GM23248 (cell line): Measurements from ENCODE around the gene THAP4. TPM values are rescaled to one million over a fixed set of nuclear protein-coding genes. Genes with fewer than 3 reads are reported as not detected.

Experiments used
- DNase-seq: peaks from one replicate; pipeline ENCODE4 v3.0.0-alpha.2; 2015
- H2AFZ ChIP-seq: fragments of 200-600 bp; sonication (generic); 2 replicates; pipeline ENCODE4 v1.6.1; 2016; ENCODE audit warnings: antibody characterized with exemption
- H3F3A ChIP-seq: fragments of 200-600 bp; sonication (generic); 2 replicates; pipeline ENCODE4 v1.6.1; 2016; ENCODE audit warnings: mild to moderate bottlenecking, antibody characterized with exemption, mixed run types; ENCODE audit not compliant: insufficient read depth
- H3K27ac ChIP-seq: fragments of 200-600 bp; sonication (generic); 2 replicates; pipeline ENCODE4 v1.5.1; 2016; ENCODE audit warnings: mild to moderate bottlenecking
- H3K27me3 ChIP-seq: fragments of 200-600 bp; sonication (generic); replicated peaks from 2 replicates; pipeline ENCODE4 v1.6.1; 2016; ENCODE audit warnings: mild to moderate bottlenecking; ENCODE audit not compliant: insufficient read depth
- H3K36me3 ChIP-seq: fragments of 200-600 bp; sonication (generic); 2 replicates; pipeline ENCODE4 v1.6.1; 2016; ENCODE audit warnings: low read depth, mild to moderate bottlenecking
- H3K4me1 ChIP-seq: fragments of 200-600 bp; sonication (generic); 2 replicates; pipeline ENCODE4 v1.6.1; 2016; ENCODE audit warnings: mild to moderate bottlenecking; ENCODE audit not compliant: insufficient read depth
- H3K4me2 ChIP-seq: fragments of 200-600 bp; sonication (generic); one replicate; pipeline ENCODE4 v1.6.1; 2016; ENCODE audit warnings: mild to moderate bottlenecking; ENCODE audit not compliant: unreplicated experiment
- H3K4me3 ChIP-seq: fragments of 200-600 bp; sonication (generic); 2 replicates; pipeline ENCODE4 v1.5.1; 2016; ENCODE audit warnings: mild to moderate bottlenecking
- H3K79me2 ChIP-seq: fragments of 200-600 bp; sonication (generic); 2 replicates; pipeline ENCODE4 v1.6.1; 2016; ENCODE audit warnings: mild to moderate bottlenecking; ENCODE audit not compliant: insufficient read depth
- H3K9ac ChIP-seq: fragments of 200-600 bp; sonication (generic); 2 replicates; pipeline ENCODE4 v1.6.1; 2016; ENCODE audit warnings: mild to moderate bottlenecking
- H3K9me2 ChIP-seq: fragments of 200-600 bp; sonication (generic); 2 replicates; pipeline ENCODE4 v1.6.1; 2016; ENCODE audit warnings: mixed run types, mild to moderate bottlenecking, moderate library complexity; ENCODE audit not compliant: insufficient read depth
- H3K9me3 ChIP-seq: fragments of 200-600 bp; sonication (generic); one replicate; pipeline ENCODE4 v1.6.1; 2017; ENCODE audit warnings: low read depth
- H4K20me1 ChIP-seq: fragments of 200-600 bp; sonication (generic); 2 replicates; pipeline ENCODE4 v1.6.0; 2016; ENCODE audit not compliant: insufficient read depth
- EZH2 ChIP-seq: fragments of 200-600 bp; sonication (generic); IDR thresholded peaks from 2 replicates; pipeline ENCODE4 v1.6.1; 2018; ENCODE audit warnings: antibody characterized with exemption, mild to moderate bottlenecking; ENCODE audit not compliant: insufficient read depth, poor library complexity, severe bottlenecking
- EZH2phosphoT487 ChIP-seq: fragments of 200-600 bp; sonication (generic); IDR thresholded peaks from 2 replicates; pipeline ENCODE4 v1.6.1; 2018; ENCODE audit warnings: antibody characterized with exemption, moderate library complexity, mild to moderate bottlenecking, low read depth; ENCODE audit not compliant: insufficient read depth
- WGBS, 2 experiments: methylation state at CpG; one replicate each; pipeline ENCODE4 v1.1.6; 2015 to 2017; ENCODE audit warnings: low lambda C conversion rate in 2 of 2, low coverage in 1 of 2; ENCODE audit errors: missing lambda C conversion rate in 2 of 2; 5-methylcytosine and 5-hydroxymethylcytosine counted together
- in situ Hi-C: fragments of 300-500 bp; cut with MboI; formaldehyde crosslinking; loops from 2 replicates; pipeline ENCODE4 v1.15.0; 2020
- polyA plus RNA-seq: library from polyadenylated mRNA; unstranded; fragments of >200 nt; fragmentation: Nextera tagmentation; extraction: Ambion mirVana; gene quantifications from 2 replicates; pipeline ENCODE4 v1.2.1, GENCODE V29; 2016
- total RNA-seq: library from RNA; depleted of rRNA; stranded (reverse); fragments of >200 nt; shearing (Covaris generic); gene quantifications from 2 replicates; pipeline ENCODE4 v1.2.3, GENCODE V29; 2014

Gene THAP4
- total and polyA plus RNA-seq, 2 experiments from 2014 or later, result 46.4 to 53.4 TPM

DNA sequence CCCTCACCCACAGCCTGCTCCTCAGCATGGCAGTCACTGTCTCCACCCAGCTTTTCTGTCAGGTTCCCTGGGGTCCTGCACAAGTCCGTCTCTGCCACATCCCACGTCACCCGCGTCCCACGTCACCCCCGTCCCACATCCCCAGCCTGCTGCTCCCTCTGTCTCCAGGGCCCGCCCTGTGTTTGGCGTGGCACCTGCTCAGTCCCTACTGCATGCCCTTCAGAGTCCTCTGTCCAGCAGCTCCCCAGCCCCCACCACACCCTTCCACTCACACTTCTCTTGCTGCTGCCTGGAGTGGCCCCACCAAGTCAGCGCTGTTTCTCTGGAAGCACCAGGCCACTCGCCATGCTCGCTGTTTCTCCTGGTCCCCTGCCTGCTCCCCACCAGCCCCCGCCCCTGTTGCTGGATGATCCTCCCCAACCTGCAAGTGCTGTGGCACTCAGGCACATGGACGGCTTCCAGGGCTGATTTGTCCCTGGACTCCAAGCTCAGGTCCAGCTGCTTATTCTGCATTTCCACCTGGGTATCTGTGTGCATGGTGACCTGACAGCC lies 19.3 kb upstream of the THAP4 start:
- Histone ChIP-seq H3K4me1 (no peaks in the 10 kb centered on the region), H3F3A (no peaks in the 10 kb centered on the region), H3K79me2 (peaks cover 17% of the 10 kb centered on the region), H3K9me2 (no peaks in the 10 kb centered on the region), H4K20me1 (no peaks in the 10 kb centered on the region), H2AFZ (no peak overlapping the region), H3K36me3 (peaks cover 12% of the 10 kb centered on the region), H3K4me3 (no peak overlapping the region), H3K9ac (no peak overlapping the region), H3K4me2 (no peak overlapping the region), H3K27ac (no peak overlapping the region), H3K27me3 (no peaks in the 10 kb centered on the region), H3K9me3 (no peaks in the 10 kb centered on the region)
- TF ChIP-seq EZH2 (no peak), EZH2phosphoT487 (no peak)
- 97 to 100% methylated on average over 9 to 13 of the region's 13 CpGs for WGBS, 2 experiments
- no peak for DNase-seq
- in situ Hi-C loops, result no loop called here

DNA sequence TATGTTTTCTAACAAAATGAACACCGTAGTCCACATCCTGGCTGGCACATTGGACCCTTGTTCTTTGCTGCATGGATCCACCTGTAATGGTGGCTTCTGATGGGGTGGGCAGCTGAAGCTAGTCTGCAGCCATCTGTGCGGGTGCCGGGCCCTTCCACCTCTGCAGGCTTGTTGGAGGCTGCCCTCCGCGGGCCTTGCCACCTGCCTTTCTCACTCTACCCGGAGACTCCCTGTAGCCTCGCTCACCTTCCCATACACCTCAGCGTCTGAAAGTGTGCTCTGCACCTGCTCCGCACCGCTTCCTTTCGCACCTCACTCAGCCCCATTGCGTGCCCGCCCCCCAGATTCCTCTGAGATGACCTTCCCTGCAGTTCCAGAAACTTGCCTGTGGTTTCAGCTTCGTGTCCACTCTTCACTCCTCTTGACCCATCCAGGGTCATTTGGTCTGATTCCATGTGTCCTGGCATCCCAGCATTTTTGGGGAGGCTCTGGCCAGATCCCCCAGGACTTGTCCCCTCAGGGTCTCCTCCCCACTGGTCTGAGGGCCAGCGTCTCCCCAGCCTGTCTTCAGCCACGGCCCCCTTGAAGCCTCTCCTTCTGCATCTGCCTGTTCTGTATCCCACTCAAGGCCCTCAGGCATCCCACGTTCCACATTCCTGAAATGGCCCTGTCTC lies 18.7 kb upstream of the THAP4 start:
- H3K36me3 ChIP-seq, result peaks cover 12% of the 10 kb centered on the region
- H4K20me1 ChIP-seq, result no peaks in the 10 kb centered on the region
- H3K9me3 ChIP-seq, result no peaks in the 10 kb centered on the region
- no peaks in the 10 kb centered on the region for H3F3A ChIP-seq
- no peaks in the 10 kb centered on the region for H3K27me3 ChIP-seq
- peaks cover 23% of the 10 kb centered on the region for H3K79me2 ChIP-seq
- H3K4me2 ChIP-seq, result no peak overlapping the region
- in situ Hi-C loops, result no loop called here
- DNase-seq, result no peak
- no peak overlapping the region for H3K4me3 ChIP-seq
- TF ChIP-seq EZH2phosphoT487 (no peak), EZH2 (no peak)
- no peaks in the 10 kb centered on the region for H3K4me1 ChIP-seq
- no peaks in the 10 kb centered on the region for H3K9me2 ChIP-seq
- no peak overlapping the region for H2AFZ ChIP-seq
- 91% methylated on average over 17 of the region's 17 CpGs for WGBS, 2 experiments
- H3K9ac ChIP-seq, result no peak overlapping the region
- no peak overlapping the region for H3K27ac ChIP-seq

DNA sequence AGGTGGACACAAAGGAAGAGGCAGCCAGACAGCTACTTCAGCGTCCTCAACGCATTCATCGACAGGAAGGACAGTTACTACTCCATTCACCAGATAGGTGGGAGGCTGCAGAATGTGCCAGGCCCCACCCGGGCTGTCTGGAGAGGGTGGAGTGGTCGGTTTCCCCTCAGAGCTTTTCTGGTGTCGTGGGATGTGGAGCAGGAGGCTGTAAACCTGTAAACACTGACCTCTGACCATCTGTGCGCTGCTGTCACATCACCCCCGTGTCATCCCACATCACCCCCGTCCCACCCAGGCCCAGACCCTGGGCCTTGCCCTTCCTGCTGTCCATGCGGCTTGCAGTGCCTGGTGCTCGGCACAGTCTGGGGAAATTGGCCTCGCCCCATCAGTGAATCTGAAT lies 17.6 kb upstream of the THAP4 start:
- H3K27ac ChIP-seq, result no peak overlapping the region
- H3K4me2 ChIP-seq, result no peak overlapping the region
- H4K20me1 ChIP-seq, result no peaks in the 10 kb centered on the region
- H3K9me3 ChIP-seq, result no peaks in the 10 kb centered on the region
- H3F3A ChIP-seq, result no peaks in the 10 kb centered on the region
- H2AFZ ChIP-seq, result no peak overlapping the region
- H3K4me3 ChIP-seq, result no peak overlapping the region
- TF ChIP-seq EZH2 (no peak), EZH2phosphoT487 (no peak)
- no peak for DNase-seq
- peaks cover 9% of the 10 kb centered on the region for H3K36me3 ChIP-seq
- 88 to 90% methylated on average over 9 to 12 of the region's 12 CpGs for WGBS, 2 experiments
- H3K9ac ChIP-seq, result no peak overlapping the region
- no peaks in the 10 kb centered on the region for H3K9me2 ChIP-seq
- no peaks in the 10 kb centered on the region for H3K27me3 ChIP-seq
- no peaks in the 10 kb centered on the region for H3K4me1 ChIP-seq
- H3K79me2 ChIP-seq, result peaks cover 35% of the 10 kb centered on the region
- in situ Hi-C loops, result no loop called here

DNA sequence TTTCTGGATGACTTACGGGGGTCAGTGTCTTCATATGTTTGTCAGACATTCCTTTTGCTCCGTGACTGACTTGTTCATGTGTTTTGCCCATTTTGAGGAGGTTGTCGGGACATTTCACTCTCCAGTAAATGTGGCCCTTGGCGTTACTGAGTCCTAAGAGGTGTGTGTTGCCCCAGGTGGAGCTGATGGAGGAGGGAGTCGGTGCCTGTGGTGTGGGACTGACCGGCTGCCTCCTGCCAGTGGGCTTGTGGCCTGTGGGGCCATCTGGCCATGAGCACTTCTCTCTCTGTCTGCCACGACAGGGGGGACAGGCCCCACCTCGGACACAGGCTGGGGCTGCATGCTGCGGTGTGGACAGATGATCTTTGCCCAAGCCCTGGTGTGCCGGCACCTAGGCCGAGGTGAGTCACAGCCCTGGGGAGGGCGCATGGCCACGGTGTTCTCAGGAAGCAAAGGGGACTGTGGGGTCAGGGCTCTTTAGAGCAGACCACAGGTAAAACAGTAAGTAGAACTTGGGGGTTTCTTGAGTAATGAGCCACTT lies 16.3 kb upstream of the THAP4 start:
- Histone ChIP-seq H3K4me2 (no peak overlapping the region), H3K9me3 (no peaks in the 10 kb centered on the region), H3F3A (no peaks in the 10 kb centered on the region), H3K27me3 (no peaks in the 10 kb centered on the region), H3K27ac (no peak overlapping the region), H2AFZ (no peak overlapping the region), H3K4me3 (no peak overlapping the region), H3K9ac (no peak overlapping the region), H3K79me2 (peaks cover 47% of the 10 kb centered on the region), H4K20me1 (no peaks in the 10 kb centered on the region), H3K9me2 (no peaks in the 10 kb centered on the region), H3K36me3 (peaks cover 8% of the 10 kb centered on the region), H3K4me1 (no peaks in the 10 kb centered on the region)
- no peak for DNase-seq
- in situ Hi-C loops, result no loop called here
- WGBS, 2 experiments, result 94% methylated on average over 12 to 13 of the region's 13 CpGs
- TF ChIP-seq EZH2phosphoT487, result no peak
- no peak for TF ChIP-seq EZH2
